ENCODE data around the gene TRAK1. TPM values are rescaled to one million over a fixed set of nuclear protein-coding genes. Genes with fewer than 3 reads are reported as not detected.
A peak's percentile ranks its signal among the peaks of the same experiment; 100 is the strongest.

TRAK1 gene
- total RNA-seq, 2 donors from 2014 or later: 32.3 to 48.0 TPM

DNA sequence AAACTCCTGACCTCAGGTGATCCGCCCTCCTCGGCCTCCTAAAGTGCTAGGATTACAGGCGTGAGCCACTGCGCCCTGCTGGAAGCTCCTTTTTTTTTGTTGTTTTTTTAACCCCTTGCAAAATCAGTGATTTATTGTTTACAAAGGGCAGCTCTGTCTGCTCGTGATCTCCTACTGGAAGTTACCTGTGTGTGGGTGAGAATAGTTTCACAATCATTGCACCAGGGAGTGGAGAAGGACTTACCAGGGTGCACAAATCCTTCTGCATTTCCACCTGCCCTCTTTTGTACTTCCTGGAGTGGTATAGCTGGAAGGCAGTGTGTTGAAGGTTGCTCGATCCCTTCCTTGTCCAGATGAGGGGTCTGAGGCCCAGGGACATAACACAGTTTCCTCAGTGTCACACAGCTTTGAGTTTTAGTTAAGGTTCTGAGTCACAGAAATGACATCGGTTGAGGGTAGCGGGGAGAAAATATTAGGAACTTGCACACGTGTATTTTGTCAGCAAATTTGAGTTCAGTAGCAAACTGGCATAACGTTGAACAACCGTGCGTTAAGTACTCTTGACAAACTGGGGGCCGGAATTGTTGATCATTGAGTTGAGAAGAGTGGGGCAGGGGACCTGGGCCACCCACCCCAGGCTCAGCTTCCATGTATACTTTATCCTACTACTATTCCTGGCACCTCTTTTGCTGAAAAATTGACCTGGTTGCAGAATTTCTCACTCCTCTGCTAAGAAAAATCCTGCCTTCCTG is 11.3 kb upstream of the TRAK1 start:
- Mint-ChIP-seq H3K27me3 (no peaks in the 10 kb centered on the region), H3K36me3 (peaks cover 5% of the 10 kb centered on the region), H3K27ac (peak overlapping the region; percentile 58 to 62), H3K4me1 (ENCODE audit: low read depth in 2 of 2) (peaks cover 41 to 42% of the 10 kb centered on the region in 2 donors), H3K9me3 (no peaks in the 10 kb centered on the region), H3K4me3 (no peak overlapping the region)
- DNase-seq (ENCODE audit: low spot score) (no peak), ATAC-seq (no peak)

DNA sequence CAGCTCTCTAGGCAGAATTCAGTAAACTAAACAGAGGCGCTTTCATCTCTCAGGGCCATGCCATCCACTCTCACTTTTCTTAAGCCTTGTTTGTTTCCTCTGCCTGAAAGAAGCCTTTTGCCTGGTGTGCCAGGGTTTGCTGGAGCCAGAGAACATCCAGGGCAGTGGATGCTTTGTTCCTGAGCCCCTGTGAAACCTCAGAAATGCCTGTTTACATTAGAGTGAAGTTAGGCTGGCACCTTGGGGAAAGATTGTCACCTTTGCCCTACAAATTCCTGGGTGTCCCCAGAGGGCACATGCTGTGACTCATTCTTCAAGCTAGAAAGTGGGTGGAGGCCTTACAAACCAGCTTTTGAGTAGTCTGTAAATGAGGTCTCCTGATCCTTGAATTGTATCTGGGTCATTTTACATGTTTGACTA is 10.7 kb upstream of the TRAK1 start:
- peaks cover 42 to 44% of the 10 kb centered on the region in 2 donors for H3K4me1 Mint-ChIP-seq (ENCODE audit: low read depth in 2 of 2)
- H3K36me3 Mint-ChIP-seq: peaks cover 5% of the 10 kb centered on the region
- no peaks in the 10 kb centered on the region for H3K27me3 Mint-ChIP-seq
- no peaks in the 10 kb centered on the region for H3K9me3 Mint-ChIP-seq
- no peak for DNase-seq (ENCODE audit: low spot score)
- H3K27ac Mint-ChIP-seq: peak overlapping the region; percentile 58 to 62
- ATAC-seq: peak in 1 of 2 donors; percentile 72
- peak overlapping the region; percentile 15 for H3K4me3 Mint-ChIP-seq

DNA sequence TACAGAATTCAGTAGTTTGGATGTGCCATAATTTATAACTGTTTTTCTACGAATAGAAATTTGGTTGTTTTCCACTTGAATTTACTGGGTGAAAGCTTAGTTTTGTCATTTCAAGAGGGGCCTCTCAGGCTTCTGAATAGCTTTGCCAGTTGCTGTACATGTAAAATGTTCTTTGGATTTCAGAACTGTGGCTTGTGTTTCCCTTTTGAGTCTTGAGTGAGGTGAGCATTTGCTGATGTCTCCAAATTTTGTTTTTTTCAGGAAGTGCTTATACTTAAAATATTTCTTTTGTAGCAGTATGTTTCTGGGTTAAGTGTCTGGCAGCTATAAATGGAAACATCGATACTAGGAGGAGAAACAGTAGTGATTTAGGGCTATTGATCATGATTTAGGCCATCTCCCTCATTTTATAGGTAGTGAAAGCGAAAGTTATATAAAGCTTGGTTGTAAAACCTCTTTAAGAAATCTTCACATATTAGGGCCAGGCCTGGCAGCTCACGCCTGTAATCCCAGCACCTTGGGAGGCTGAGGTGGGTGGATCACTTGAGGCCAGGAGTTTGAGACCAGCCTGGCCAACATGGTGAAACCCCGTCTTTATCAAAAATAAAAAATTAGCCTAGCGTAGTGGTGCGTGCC is 9.2 kb upstream of the TRAK1 start:
- peak overlapping the region; percentile 46 for H3K4me3 Mint-ChIP-seq
- H3K4me1 Mint-ChIP-seq (ENCODE audit: low read depth in 2 of 2): peaks cover 48 to 50% of the 10 kb centered on the region in 2 donors
- H3K27ac Mint-ChIP-seq: peak overlapping the region; percentile 62 to 76
- ATAC-seq: no peak
- no peaks in the 10 kb centered on the region for H3K27me3 Mint-ChIP-seq
- H3K36me3 Mint-ChIP-seq: no peaks in the 10 kb centered on the region
- no peaks in the 10 kb centered on the region for H3K9me3 Mint-ChIP-seq
- DNase-seq (ENCODE audit: low spot score): no peak

DNA sequence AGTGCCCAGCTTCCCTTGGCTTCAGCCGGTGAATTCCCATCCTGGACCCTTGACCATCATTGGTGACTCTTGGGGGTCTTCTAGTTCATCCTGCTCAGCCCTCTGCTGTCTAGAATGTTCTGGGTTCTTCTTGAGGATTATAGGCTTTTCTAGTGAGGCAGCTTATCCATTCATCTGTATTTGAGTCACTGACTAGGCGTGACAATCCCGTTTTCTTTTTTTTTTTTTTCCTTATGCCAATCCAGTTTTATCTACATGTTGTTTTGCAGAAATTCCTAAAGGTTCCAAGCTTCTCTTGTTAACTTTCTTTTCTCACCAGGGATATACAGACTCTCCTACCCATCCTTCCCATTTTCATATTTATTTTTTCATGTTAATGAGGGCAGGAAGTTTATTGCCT is 6.6 kb upstream of the TRAK1 start:
- Mint-ChIP-seq H3K27me3 (no peaks in the 10 kb centered on the region), H3K27ac (no peak overlapping the region), H3K9me3 (no peaks in the 10 kb centered on the region), H3K4me1 (ENCODE audit: low read depth in 2 of 2) (peaks cover 43 to 49% of the 10 kb centered on the region in 2 donors), H3K36me3 (peaks cover 11% of the 10 kb centered on the region), H3K4me3 (no peak overlapping the region)
- no peak for ATAC-seq
- DNase-seq (ENCODE audit: low spot score): no peak

DNA sequence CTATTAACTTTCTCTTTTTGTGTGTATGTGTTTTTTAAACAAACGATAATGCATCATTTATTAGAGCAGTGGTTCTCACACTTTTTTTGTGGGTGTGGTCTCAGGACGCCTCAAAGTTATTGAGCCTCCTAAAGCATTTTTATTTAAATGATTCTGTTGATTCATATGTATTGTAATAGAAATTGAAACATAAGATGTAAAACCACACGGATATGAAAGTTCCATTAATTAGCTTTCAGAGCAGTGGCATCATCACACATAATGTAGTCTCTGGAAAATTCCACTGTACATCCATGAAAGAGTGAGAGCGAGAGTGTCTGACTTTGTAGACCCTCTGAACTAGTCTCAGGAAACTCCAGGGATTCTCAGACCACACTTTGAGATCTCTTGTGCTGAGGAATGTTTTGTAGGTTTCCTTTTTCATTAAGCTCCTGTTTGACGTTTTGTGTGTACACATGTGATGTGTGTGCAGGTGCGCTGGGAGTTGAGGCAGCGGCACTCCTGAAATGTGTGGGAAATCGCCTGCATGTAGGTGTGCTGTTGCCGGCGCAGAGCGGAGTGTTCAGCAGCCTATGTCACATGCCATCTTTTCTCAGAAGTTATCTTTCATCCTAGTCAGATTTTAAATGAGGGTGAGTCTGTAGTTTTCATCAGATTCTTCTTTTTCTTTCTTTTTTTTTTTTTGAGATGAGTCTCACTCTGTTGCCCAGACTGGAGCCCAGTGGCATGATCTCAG is 5.3 kb upstream of the TRAK1 start:
- no peak overlapping the region for H3K4me3 Mint-ChIP-seq
- H3K27ac Mint-ChIP-seq: no peak overlapping the region

DNA sequence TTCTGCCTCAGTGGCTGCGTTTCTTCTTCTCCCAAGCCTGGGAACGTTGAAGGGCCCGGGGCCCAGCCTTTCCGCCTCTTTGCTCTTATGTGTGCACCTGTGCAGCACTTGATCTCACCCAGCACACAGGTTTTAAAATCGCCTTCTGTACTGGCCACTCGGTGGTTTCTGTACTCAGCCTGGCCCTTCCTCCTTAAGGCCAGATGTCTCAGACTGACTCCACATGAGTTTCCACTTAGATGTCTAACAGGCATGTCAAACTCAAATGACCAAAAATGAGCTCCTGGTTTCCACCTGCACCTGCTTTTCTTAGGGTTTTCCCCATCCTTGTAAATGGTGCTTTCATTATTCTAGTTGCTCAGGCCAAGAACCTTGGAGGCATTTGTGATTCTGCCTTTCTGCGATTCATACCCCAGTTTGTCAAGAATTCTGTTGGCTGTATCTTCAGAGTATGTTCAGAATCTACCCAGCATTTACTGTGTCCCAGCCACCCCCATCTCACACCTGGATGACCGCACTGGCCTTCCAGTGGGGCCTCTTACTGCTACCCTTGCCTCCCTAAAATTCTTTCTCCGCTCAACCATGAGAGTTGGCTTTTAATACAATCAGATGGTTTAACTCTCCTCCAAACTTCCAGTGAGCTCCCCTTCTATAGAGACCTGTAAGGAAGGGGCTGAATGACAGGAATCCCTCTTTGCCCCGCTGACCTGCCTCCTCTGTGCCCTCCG is 2.2 kb upstream of the TRAK1 start:
- Mint-ChIP-seq H3K27ac (no peak overlapping the region), H3K36me3 (peaks cover 40% of the 10 kb centered on the region), H3K9me3 (peaks cover 7% of the 10 kb centered on the region), H3K4me3 (no peak overlapping the region), H3K4me1 (ENCODE audit: low read depth in 2 of 2) (peaks cover 41 to 47% of the 10 kb centered on the region in 2 donors), H3K27me3 (no peaks in the 10 kb centered on the region)
- DNase-seq (ENCODE audit: low spot score) (no peak), ATAC-seq (no peak)

More for the DNA sequence above, 5.3 kb upstream of the TRAK1 start:
- DNase-seq (ENCODE audit: low spot score) (no peak), ATAC-seq (no peak)
- peaks cover 42 to 47% of the 10 kb centered on the region in 2 donors for H3K4me1 Mint-ChIP-seq (ENCODE audit: low read depth in 2 of 2)
- H3K9me3 Mint-ChIP-seq: no peaks in the 10 kb centered on the region
- H3K36me3 Mint-ChIP-seq: peaks cover 20% of the 10 kb centered on the region
- no peaks in the 10 kb centered on the region for H3K27me3 Mint-ChIP-seq

DNA sequence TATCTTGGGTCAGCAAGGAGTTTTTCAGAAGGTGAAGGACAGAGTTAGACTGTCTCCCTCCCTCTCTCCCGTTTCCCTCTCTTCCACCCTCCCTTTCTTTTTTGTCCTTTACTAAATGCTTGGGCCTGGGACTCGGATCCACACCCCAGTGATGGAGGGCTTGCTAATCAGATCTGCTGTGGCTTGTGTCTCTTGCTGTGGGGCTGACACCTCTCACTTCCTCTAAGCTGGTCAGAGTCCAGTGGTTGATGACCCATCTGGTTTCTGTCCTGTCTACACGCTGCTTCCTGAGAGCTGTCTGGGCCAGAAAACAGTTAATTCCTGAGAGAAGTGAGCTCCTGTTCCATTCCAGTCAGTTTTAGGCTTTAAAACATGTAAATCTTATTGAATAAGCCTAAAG is 849 bp downstream of the TRAK1 start:
- ATAC-seq (peak; percentile 70), DNase-seq (ENCODE audit: low spot score) (no peak)
- Mint-ChIP-seq H3K4me3 (peak overlapping the region; percentile 53), H3K27me3 (no peaks in the 10 kb centered on the region), H3K4me1 (ENCODE audit: low read depth in 2 of 2) (peaks cover 32 to 39% of the 10 kb centered on the region in 2 donors), H3K9me3 (peaks cover 7% of the 10 kb centered on the region), H3K36me3 (peaks cover 40% of the 10 kb centered on the region), H3K27ac (peak overlapping the region; percentile 72 to 85)

DNA sequence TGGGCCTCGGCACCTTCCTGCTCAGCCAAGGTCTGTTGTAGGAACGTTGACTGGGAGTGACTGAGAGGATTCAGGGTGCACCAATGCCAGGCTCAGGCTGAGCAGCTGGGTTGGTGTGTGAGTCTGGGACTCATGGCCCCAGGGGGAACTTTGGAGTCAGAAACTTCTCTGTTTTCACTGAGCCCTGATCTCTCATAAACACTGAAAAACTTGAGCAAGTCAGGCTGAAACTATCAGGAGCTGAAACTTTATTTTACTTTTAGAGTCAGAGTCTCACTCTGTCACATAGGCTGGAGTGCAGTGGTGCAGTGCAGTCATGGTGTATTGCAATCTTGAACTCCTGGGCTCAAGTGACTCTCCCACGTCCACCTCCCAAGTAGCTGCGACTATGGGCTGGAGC is 3.0 kb downstream of the TRAK1 start:
- ATAC-seq: no peak
- peaks cover 31 to 39% of the 10 kb centered on the region in 2 donors for H3K4me1 Mint-ChIP-seq (ENCODE audit: low read depth in 2 of 2)
- peaks cover 33% of the 10 kb centered on the region for H3K36me3 Mint-ChIP-seq
- H3K27me3 Mint-ChIP-seq: no peaks in the 10 kb centered on the region
- DNase-seq (ENCODE audit: low spot score): no peak
- peaks cover 7% of the 10 kb centered on the region for H3K9me3 Mint-ChIP-seq
- H3K4me3 Mint-ChIP-seq: no peak overlapping the region
- no peak overlapping the region for H3K27ac Mint-ChIP-seq

DNA sequence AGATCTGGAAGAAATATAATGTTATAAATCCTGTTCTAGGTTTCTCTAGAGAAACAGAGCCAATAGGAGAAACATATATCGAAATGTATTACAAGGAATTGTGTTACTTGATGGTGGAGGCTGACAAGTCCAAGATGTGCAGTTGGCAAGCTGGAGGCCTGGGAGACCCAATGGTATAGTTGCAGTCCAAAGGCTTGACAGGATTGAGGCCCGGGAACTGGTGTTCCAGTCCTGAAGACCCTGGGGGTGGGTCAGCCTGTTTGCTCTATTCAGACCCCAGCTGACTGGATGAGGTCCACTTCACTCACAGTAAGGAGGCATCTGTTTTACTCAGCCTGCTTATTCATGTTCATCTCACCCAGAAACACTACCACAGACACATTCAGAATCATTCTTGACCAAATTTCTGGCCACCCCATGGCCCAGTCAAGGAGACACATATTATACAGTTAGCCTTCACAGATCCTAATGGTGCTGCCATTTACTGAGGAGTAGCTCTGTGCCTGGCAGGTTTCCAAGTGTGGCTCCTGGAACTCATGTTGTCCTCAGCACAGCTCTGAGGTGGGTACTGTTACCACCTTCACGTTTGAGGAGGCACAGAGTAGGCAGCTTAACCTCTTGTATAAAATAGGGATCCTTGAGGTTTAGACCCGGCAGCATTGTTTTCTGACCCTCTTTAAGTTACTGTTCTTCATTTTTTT is 3.7 kb downstream of the TRAK1 start:
- Mint-ChIP-seq H3K27ac (no peak overlapping the region), H3K27me3 (no peaks in the 10 kb centered on the region), H3K9me3 (peaks cover 7% of the 10 kb centered on the region), H3K4me1 (ENCODE audit: low read depth in 2 of 2) (peaks cover 30 to 37% of the 10 kb centered on the region in 2 donors), H3K4me3 (no peak overlapping the region), H3K36me3 (peaks cover 26% of the 10 kb centered on the region)
- no peak for ATAC-seq
- no peak for DNase-seq (ENCODE audit: low spot score)

DNA sequence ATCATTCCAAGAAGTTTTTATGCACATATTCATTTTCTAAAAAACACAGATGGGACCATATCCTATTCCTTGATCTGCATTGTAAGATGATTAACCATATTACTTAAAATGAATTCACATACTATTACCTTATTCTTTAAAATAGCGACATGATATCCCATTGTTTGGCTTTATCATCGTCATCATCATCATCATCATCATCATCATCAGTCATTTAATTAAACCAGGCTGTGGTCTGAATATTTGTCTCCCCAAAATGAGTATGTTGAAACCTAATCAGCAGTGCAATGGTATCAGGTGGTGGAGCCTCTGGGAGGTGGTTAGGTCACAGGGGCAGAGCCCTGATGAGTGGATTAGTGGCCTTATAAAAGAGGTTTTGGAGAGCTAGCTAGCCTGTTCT is 4.4 kb downstream of the TRAK1 start:
- peaks cover 7% of the 10 kb centered on the region for H3K9me3 Mint-ChIP-seq
- no peak for ATAC-seq

DNA sequence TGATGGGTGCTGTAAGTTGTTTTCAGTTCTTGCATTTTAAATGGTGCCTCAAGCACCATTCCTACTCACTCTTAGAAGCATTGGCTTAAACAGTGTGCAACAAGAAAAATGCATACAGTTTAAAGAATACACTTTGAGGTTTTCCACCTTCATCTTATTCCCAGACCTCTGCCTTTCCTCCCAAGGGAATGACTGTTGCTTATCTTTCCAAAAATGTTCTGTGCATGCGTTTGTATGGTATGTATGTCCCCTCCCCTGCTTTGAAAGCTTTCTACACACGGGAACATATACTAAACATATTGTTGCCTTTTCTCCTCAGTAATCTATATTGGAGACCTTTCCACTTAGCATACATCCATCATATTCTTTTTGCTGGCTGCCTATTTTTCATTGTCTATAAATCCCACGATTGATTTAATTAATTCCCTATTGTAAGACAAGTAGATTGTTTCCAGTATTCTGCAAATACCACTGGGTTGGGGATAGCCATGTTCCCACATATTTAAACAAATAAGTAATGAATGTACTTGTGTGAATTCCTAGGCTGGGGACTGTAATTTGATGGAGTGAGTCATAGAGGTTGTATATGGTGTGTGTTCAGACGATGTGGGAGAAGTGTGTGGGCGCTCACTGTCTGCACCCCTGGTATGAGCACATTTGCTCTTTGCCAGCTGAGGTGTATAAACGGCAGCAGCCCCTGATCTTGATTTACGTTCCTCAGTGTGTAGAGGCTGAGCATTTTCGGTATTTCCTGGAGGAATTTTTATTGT is 5.8 kb downstream of the TRAK1 start:
- Mint-ChIP-seq H3K4me1 (ENCODE audit: low read depth in 2 of 2) (peaks cover 15 to 20% of the 10 kb centered on the region in 2 donors), H3K9me3 (peaks cover 5% of the 10 kb centered on the region), H3K36me3 (peaks cover 8% of the 10 kb centered on the region), H3K27me3 (no peaks in the 10 kb centered on the region), H3K27ac (no peak overlapping the region), H3K4me3 (no peak overlapping the region)
- ATAC-seq: no peak
- DNase-seq (ENCODE audit: low spot score): no peak

More for the DNA sequence above, 4.4 kb downstream of the TRAK1 start:
- Mint-ChIP-seq H3K27ac (no peak overlapping the region), H3K4me3 (no peak overlapping the region), H3K27me3 (no peaks in the 10 kb centered on the region), H3K36me3 (peaks cover 22% of the 10 kb centered on the region), H3K4me1 (ENCODE audit: low read depth in 2 of 2) (peaks cover 26 to 34% of the 10 kb centered on the region in 2 donors)
- DNase-seq (ENCODE audit: low spot score): no peak

DNA sequence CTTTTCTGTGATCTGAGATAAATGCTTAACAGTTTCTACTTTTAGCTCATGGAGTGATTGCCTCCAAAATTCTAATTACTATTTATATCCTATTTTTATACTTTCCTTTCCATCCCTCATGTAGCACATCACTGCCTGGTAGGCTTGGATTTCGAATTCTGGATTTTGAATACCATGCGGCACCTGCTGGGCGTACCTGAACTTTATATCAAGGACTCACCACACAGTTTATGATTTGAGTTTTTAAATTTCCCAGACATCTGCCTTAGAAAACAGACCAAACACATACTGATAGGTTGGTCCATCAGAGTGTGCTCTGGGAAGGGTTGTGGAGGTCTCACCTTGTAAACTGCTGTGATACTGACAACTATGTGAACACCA is 6.4 kb downstream of the TRAK1 start:
- Mint-ChIP-seq H3K36me3 (peaks cover 2% of the 10 kb centered on the region), H3K9me3 (no peaks in the 10 kb centered on the region), H3K27ac (no peak overlapping the region), H3K4me1 (ENCODE audit: low read depth in 2 of 2) (peaks cover 10 to 14% of the 10 kb centered on the region in 2 donors), H3K27me3 (no peaks in the 10 kb centered on the region), H3K4me3 (no peak overlapping the region)
- DNase-seq (ENCODE audit: low spot score): no peak
- ATAC-seq: no peak
